DOHH2 (cell line): Measurements from ENCODE around the gene CHCHD6.

ENCODE experiments used
- EZH2phosphoT487 ChIP-seq: fragments of 200-600 bp; sonication (generic); IDR thresholded peaks from 2 replicates; pipeline ENCODE4 v1.6.1; 2017; ENCODE audit warnings: borderline replicate concordance, mild to moderate bottlenecking, antibody characterized with exemption, low read length, moderate library complexity, mixed read lengths
- TF ChIP-seq, protein P1 (sequence below): fragments of 200-600 bp; sonication (generic); IDR thresholded peaks from one replicate; pipeline ENCODE4 v1.5.1; 2014; ENCODE audit warnings: antibody characterized with exemption, mild to moderate bottlenecking, low read depth, low read length; ENCODE audit not compliant: poor library complexity, severe bottlenecking

DNA sequence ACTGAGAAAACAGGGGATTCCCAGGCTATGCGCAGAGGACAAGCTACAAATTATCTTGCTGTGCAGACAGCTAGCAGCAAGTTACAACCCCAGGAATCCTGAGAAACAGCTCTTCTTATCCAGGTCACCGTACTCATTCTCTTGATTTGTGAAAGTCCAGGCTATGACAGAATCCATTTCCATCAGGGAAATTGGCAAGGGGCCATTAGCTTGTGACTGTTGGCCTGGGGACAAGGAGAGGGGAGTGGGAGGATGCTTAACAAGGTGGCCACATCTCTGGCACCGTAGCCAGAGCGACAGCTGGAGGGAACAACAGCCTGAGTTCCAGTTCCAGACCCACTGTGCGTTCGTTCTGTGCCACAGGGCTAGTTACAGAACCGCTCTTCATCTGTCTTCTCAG is 233.9 kb downstream of the CHCHD6 start:
- TF ChIP-seq, protein P1, sequence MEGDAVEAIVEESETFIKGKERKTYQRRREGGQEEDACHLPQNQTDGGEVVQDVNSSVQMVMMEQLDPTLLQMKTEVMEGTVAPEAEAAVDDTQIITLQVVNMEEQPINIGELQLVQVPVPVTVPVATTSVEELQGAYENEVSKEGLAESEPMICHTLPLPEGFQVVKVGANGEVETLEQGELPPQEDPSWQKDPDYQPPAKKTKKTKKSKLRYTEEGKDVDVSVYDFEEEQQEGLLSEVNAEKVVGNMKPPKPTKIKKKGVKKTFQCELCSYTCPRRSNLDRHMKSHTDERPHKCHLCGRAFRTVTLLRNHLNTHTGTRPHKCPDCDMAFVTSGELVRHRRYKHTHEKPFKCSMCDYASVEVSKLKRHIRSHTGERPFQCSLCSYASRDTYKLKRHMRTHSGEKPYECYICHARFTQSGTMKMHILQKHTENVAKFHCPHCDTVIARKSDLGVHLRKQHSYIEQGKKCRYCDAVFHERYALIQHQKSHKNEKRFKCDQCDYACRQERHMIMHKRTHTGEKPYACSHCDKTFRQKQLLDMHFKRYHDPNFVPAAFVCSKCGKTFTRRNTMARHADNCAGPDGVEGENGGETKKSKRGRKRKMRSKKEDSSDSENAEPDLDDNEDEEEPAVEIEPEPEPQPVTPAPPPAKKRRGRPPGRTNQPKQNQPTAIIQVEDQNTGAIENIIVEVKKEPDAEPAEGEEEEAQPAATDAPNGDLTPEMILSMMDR = no peak
- TF ChIP-seq EZH2phosphoT487 = no peak
